CD4-positive, alpha-beta T cell treated with Interleukin-17A for 1 hour (primary cell): ENCODE data around the gene DCST2.

ENCODE experiments used
- DNase-seq: peaks from one replicate; pipeline ENCODE4 v3.0.0-alpha.2; 2020

DCST2 gene

DNA sequence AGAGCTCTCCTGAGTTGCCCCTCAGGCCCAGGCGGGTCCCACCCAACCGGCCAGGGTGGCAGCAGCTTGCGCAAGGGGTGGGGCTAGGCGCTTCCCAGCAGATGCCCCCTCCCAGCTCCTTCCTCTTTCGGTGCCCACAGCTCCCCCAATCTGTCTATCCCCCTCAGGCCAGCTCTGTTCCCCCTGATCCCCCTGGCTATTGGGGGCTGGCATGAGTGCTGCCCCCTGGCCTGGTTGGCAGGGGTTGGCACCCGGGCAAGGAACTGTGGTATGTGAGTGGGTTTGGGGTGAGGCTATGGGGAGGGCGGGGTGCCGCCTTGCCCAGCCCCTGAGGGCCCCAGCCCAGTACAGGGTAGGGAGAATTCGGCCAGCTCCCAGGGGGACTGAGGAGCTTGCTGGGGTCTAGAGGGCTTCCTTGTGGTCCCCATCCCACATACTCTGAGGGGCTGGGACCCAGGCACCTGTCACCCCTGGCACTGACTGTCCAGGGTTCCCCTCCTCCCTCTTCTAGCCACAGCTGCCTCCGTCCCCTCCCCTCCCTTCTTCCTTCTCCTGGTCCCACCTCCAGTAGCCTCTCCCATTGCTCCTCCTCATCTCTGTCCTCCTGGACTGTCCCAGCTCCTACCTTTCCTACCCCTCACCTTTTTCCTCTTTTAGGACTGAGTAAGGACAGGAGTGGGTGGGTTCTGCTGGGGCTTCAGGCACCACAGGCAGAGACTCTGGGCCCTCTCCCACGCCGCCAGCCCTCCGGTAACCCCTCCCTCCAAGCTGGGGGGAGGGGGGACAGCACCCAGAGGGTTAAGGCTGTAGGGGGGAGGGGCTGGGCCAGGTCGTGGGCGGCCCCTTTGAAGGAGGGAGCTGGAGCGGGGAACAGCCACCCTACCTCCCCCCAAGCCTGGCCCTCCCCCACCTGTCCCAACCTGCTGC lies 25.3 kb downstream of the DCST2 start:
- peak; percentile 39 for DNase-seq

GRCh38 chr1:155007251-155007828 lies 26.2 kb downstream of the DCST2 start:
- no peak for DNase-seq

- DNase-seq = peak; percentile 71
These were observed 26.9 kb downstream of the DCST2 start for GRCh38 chr1:155006601-155007101.

GRCh38 chr1:155005076-155006011 lies 28.2 kb downstream of the DCST2 start:
- peak; percentile 62 for DNase-seq

GRCh38 chr1:155004352-155005075 lies 29.1 kb downstream of the DCST2 start:
- DNase-seq = no peak

DNA sequence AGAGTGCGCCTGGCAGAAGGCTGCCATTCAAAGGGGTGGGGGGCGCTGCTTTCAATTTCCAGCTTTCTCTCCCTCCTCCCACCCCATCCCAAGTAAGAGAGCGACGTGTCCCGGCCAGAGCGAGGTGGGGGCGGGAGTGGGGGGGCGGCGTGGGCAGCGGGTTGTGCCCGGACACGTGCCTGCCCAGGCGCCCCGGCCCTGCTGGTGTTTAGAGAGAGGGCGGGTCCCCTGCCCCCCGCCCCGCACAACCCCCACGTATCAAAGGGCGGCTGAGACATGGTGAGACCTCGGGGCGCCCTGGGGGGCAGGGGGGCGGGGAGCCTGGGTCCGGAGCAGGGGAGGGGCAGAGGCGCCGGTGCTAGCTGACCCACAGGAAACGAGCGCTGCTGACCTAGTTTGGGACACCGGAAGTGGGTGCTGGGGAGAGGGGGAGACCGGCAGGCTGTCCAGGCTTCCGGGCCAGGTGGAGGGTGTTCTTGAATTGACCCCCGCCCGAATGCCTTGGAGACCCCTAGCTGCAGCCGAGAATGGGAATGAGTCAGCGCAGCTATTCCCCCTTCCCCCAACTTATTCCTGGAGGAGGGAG lies 29.7 kb downstream of the DCST2 start:
- DNase-seq = no peak

DNA sequence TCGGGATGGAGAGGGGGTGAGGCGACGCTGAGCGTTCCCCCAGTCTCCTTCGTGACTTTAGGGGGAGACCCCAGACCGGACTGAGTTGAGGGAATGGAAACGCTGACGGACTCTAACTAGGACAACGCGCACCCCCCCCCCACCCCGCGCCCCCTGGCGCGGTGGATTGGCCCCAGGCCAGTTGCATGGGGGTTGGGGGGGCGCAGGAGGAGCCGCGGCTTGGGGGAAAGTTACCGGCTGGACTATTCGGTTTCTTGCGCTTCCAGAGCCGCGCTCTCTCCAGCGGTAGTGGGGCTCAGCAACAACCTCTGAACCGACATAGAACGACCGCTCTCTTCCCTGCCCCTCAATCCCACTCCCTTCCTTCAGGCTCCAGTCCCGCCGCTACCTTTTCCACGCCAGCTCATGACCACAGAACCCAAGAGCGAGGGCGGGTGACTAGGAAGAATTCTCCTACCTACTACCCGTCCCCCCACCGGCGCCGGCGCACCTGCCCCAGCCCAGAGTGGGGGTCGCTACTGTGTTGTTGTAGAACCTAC lies 30.3 kb downstream of the DCST2 start:
- DNase-seq = no peak

- DNase-seq = no peak
These were observed 30.9 kb downstream of the DCST2 start, which contains the start of gene ZBTB7B for GRCh38 chr1:155002464-155003226. TSS of gene ZBTB7B (plus strand) at chr1:155002802. CDS start at chr1:155014661, 11,859 bp downstream.

DNA sequence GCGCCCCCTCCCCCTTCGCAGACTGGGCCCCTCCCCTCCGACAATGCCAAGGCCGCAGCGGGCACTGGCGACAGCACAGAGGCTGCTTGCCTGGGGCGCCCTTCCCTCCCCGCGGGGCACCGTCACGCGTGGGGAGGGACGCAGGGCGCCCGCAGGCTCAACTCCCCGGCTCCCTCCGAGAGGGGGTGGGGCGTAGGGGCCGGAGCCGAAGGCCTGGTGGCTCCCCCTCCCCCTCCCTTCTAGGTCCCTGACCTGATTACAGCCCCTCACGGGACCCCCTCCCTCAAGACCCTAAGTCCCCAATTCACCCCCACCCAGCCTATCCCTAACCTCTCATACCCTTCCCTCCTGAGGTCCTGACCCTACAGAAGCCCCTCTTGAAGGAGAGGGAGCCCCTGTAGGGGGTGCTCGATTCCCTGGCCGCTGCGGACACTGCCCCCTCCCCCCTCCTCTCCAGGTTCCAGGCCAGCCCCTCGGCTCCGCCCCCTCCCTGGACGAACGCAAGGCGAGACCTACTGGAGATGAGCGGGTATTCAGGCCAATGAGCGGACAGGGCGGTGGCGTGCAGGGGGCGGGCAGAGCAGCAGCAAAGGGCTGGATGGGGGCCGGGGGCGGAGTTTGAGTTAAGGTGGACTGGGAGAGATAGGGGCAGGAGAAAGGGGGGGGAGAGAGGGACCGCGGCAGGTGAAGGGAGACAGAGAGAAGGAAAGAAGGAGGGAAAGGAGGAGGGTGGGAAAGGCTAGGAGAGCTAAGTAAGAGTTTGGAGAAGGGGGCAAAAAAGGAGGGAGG lies 31.7 kb downstream of the DCST2 start:
- DNase-seq = peak; percentile 98

DNA sequence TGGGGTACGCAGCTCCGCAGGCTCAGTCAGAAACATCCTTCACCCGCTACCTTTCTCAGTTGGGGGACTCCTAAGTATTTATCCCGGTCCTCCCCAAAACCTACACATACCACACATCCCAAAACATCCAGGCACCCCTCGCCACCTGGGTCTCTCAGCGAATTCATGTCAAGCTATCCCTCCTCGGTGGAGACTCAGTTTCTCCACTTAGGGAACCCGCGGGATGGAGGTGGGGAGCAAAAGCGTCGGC lies 32.2 kb downstream of the DCST2 start:
- no peak for DNase-seq

DNA sequence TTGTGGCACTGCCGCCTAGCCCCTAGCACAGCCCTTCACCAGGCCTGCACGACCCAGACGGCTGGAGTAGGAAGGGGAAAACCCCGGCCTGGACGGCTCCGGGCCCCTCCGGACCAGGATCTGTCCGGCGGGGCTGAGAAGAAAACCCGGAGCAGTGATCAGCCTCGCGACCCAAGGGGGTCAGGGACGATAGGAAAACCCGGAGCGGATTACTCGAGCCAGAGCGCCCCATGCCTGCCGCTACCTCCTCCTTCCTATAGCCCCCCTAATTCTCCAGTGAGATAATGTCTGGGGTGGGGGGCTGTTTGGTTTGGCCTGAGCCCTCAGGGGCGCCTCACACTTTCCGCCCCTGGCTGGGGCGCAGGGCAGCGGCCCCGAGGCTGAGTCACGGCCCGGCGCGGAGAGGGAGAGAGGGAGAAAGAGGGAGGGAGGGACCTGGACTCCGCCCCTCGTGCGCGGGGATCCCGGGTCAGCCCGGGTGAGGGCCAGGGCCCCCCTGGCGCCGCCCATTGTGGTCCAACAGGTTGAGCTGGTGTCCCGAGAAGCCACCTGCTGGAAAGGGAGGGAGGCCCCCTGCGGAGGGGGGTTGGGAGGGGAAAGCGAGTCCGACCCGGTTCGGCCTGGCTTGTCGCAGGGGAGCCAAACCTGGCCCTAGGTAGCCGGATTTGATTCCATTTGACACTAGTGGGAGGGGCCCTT lies 32.7 kb downstream of the DCST2 start:
- DNase-seq = peak; percentile 83

DNA sequence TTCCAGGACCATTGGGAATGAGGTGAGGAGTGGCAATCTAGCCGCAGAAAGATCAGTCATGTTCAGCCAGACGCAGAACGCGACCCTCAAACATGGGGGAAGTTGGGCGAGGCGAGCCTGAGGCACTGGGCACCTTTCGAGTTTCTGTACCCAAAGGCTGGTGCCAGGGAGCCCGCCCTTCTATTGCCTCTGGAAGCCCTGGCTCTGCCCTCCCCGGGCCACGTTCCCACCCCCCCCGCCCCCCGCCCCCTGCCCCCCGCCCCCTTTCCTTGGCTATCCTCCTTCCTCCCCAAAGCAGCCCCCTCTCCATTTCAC lies 33.2 kb downstream of the DCST2 start:
- DNase-seq = no peak

DNA sequence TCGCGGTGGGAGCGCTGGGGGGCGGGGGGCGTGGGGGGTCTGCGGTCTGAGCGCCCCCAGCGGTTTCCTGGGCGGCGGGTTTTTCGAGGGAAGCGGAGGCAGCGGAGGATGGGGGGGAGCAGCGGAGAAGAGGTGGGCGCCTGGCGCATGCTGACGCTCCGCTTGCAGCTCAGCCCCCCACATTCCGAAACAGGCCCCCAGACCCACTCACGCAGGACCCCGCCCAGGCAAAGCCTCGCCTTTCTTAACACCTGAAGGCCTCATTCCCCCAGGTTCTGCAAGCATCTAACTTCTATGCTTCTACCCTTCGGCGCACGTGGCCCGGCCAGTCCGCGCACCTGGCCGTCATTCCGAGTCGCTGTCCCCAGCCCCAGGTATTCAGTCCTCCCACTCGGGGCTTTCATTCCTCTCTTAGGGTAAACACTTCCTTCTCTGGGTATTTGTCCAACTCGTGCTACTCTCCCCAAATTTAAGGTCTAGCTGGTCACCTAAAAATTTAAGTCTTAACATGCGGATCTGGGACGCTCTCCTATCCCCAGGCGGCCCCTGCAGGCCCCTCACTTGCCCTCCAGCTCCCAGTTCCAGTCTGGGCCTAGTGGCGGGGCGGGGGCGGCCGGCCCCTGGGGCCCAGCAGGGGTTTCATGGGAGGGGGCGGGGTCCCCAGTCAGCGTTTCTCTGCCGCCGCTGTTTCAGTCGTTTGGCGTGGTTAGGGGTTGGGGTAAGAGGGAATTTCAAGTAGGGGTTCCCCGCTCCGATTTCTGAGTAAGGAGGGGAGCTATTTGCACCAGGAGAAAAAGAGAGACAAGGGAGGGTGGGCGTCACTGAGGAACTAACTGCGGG lies 33.8 kb downstream of the DCST2 start:
- peak; percentile 54 for DNase-seq

GRCh38 chr1:154998818-154999570 lies 34.6 kb downstream of the DCST2 start:
- peak; percentile 81 for DNase-seq

GRCh38 chr1:154998201-154998780 lies 35.3 kb downstream of the DCST2 start:
- no peak for DNase-seq

GRCh38 chr1:154996966-154997701 lies 36.4 kb downstream of the DCST2 start:
- no peak for DNase-seq
